Adrenal gland (tissue), 5 donors: ENCODE data around the gene CTSL.

ENCODE experiments used
- POLR2A ChIP-seq, 2 donors: fragments of 450-650 bp; IDR thresholded peaks; one replicate each; pipeline ENCODE4 v1.6.1; 2017; ENCODE audit warnings: antibody characterized with exemption in 2 of 2, mild to moderate bottlenecking in 2 of 2, moderate library complexity in 1 of 2
- TF ChIP-seq, protein P1 (sequence below), 6 experiments: fragments of 450-650 bp in 4 of 6; fragments of 200-600 bp in 2 of 6; sonication (generic) in 1 of 6; IDR thresholded peaks; 1 replicate in 5 of 6; 2 replicates in 1 of 6; pipeline versions ENCODE4 v1.5.1 to v1.8.0; 2016 to 2021; ENCODE audit warnings: antibody characterized with exemption in 6 of 6, mild to moderate bottlenecking in 2 of 6, moderate library complexity in 1 of 6
- donor health status: DM: no; HTN: no; CAD: no.

DNA sequence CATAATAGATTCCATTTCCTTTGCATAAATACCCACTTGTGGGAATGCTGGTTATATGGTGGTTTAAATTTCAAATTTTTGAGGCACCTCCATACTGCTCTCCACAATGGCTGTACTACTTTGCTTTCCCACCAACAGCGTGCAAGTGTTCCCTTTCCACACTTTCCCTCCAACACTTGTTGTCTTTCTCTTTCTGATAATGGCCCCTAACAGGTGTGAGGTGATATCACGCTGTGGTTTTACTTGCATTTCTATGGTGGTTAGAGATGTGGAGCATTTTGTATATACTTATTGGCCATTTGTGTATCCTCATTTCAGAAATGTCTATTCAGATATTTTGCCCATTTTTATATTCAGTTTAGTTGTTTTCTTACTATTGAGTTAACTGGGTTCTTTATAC lies 34.6 kb downstream of the CTSL start:
- no peak for TF ChIP-seq POLR2A (IDR thresholded peaks at IDR 0.05)
- TF ChIP-seq, protein P1, sequence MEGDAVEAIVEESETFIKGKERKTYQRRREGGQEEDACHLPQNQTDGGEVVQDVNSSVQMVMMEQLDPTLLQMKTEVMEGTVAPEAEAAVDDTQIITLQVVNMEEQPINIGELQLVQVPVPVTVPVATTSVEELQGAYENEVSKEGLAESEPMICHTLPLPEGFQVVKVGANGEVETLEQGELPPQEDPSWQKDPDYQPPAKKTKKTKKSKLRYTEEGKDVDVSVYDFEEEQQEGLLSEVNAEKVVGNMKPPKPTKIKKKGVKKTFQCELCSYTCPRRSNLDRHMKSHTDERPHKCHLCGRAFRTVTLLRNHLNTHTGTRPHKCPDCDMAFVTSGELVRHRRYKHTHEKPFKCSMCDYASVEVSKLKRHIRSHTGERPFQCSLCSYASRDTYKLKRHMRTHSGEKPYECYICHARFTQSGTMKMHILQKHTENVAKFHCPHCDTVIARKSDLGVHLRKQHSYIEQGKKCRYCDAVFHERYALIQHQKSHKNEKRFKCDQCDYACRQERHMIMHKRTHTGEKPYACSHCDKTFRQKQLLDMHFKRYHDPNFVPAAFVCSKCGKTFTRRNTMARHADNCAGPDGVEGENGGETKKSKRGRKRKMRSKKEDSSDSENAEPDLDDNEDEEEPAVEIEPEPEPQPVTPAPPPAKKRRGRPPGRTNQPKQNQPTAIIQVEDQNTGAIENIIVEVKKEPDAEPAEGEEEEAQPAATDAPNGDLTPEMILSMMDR (IDR thresholded peaks at IDR 0.05): no peak
